Stimulated activated CD4-positive, alpha-beta T cell treated with anti-CD3 and anti-CD28 coated beads, Interleukin-1b, Interleukin-23, amount 100 ng/mL, for 4 hours (primary cell): ENCODE results near the gene FOXO3B.
"Not testable (repeated sequence)": the region's sequence is repeated elsewhere in the genome, so short reads cannot be mapped to it uniquely, and the experiment has no call there.

Experiments
- DNase-seq, 2 donors: peaks; one replicate each; pipeline ENCODE4 v3.0.0-alpha.2; 2020; ENCODE audit warnings: low read depth in 2 of 2

Gene FOXO3B

GRCh38 chr17:18681767-18682571 is at the start of gene FOXO3B:
Gene FOXO3B, minus strand, starts transcription at chr17:18682314. Its CDS starts 663 bp downstream, at chr17:18681651.
- DNase-seq = peak; percentile 45 to 57

DNA sequence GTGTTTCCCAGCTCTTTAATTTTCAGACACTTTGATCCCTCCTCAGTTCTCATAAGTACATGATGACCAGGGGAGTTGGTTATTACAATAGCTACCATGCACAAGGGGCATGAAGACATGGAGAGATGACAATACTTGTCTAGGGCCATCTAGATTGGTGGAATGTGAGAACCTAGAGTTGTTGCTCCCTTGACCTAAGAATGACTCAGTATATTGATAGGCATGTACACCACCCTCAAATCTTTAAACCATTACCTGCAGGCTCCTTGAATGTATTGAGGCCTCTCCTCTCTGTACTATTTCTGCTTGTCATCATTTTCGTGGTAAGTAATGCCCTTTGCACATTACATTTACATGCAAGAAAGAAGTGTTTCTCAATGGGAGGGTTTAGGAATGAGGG is 41.4 kb upstream of the FOXO3B start:
- not testable (repeated sequence) for DNase-seq

- DNase-seq = not testable (repeated sequence)
Measured at GRCh38 chr17:18722612-18723011, 40.5 kb upstream of the FOXO3B start.

GRCh38 chr17:18721775-18722547 is 39.8 kb upstream of the FOXO3B start:
- not testable (repeated sequence) for DNase-seq

- not testable (repeated sequence) for DNase-seq
Measured at GRCh38 chr17:18719428-18720110, 37.5 kb upstream of the FOXO3B start.

DNA sequence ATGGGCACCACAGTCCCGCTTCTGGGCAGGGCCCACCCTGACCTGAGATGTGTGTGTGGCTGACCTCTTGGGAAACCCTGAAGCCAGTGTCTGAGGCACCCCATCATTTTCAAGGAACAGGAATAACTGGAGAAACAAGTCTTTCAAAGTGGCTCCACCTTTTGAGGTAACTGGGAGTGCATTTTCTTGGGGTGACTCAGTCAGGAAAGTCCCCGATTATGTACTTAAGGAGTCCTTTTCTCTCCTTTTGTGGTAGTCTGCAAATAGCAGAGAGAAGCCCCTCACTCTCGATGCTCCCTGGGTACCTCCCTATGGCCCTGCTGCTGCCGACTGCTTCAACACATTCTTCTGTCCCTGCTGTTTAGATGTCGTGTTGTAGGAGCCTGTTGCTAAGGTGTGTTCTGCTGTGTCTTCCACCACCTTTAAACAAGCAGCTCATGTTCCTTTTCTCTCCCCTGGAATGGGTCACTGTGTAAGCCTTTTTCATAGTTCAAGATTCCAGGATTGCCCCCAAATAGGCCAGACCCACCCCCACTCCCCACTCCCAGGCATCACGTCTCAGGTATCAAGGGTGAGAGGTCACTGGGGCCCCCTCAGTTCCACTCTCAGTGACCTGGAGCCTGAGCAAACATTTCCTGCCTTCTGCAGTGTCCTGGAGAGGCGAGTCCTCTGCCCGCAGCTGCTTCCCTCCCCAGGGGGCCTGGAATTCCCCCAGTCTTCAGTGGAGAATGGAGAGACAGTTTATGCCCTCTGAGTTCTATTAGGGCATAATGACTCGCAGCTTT is 36.7 kb upstream of the FOXO3B start:
- DNase-seq = not testable (repeated sequence)

DNA sequence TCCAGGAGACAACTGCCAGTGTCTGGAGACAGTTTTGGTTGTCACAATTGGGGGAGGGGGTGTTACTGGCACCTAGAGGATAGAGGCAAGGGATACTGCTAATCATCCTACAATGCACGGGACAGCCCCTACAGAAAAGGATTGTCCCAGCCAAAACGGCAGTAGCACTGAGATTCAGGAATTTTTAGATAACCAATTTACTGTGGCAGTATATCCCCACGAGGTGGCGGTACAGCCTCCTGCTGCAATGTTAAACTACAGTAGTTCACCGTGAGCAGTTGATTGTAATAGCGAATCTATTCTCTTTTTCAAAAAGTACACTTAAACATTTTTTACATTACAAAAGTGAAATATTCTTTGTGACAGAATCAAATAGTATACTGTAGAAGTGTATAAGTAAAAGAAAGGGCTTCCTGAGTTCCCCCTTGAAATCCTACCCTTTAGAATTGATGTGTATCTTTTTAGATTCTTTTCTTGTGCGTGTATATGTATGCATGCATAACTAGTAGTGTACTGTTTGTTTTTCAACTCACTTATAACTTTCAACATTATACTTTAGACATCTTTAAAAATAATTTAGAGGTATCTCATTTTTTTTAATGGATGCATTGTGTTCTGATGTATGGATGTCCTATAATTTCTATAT is 30.4 kb upstream of the FOXO3B start:
- DNase-seq = peak; percentile 46 to 54

DNA sequence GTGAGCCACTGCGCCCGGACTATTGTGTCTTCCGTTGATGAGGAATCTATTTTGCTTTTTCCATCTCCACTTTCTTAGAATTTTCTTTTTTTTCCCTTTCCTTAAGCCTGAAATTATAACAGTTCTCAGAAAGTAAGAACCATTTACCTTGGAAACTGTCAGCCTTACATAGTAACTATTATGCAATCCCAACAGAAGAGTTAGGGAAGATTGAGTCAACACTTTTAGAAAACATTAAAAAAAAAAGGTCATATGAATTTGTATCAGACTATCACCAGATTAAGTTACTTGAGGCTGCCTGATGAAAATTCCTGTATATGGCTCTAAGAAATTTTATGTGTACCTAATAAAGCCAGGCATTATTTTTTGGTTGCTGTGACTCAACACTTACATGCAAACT is 26.1 kb upstream of the FOXO3B start:
- not testable (repeated sequence) for DNase-seq

GRCh38 chr17:18705955-18706354 is 23.8 kb upstream of the FOXO3B start:
- DNase-seq = not testable (repeated sequence)

DNA sequence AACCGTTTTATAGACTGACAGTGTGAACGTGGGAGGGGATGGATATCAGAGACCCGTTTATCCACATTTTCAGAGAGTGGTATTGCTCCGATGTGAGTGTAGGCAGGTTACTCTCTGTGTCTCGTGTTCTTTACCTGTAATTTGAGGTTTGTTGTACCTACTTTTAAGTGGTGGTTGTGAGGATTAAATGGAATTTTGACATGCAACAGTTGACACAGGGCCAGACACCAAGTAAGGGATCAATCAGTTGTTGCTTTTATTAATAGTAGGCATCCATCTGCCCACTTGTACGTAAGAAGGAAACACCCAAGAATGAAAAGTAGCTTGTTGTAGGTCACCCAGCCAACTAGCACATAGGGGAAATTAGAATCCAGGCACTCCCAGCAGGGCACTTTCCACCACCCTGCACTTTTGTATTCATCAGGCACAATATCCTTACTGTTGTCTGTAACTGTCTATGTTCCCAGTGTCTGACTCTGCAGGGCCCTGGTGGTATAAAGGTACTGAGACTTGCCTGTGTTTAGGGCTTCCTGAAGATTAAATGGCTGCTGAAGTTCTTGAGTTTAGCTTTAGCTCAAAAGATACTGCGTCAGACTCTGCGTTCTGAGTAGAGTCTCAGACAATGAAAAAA is 16.5 kb upstream of the FOXO3B start:
- not testable (repeated sequence) for DNase-seq

GRCh38 chr17:18695143-18695542 is 13.0 kb upstream of the FOXO3B start:
- DNase-seq = not testable (repeated sequence)

GRCh38 chr17:18682668-18683067 is 554 bp upstream of the FOXO3B start:
- DNase-seq = not testable (repeated sequence)

DNA sequence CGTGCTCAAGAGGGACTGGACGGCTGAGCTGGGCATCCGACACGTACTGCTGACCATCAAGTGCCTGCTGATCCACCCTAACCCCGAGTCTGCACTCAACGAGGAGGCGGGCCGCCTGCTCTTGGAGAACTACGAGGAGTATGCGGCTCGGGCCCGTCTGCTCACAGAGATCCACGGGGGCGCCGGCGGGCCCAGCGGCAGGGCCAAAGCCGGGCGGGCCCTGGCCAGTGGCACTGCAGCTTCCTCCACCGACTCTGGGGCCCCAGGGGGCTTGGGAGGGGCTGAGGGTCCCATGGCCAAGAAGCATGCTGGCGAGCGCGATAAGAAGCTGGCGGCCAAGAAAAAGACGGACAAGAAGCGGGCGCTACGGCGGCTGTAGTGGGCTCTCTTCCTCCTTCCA is 4.7 kb downstream of the FOXO3B start:
- DNase-seq = not testable (repeated sequence)

DNA sequence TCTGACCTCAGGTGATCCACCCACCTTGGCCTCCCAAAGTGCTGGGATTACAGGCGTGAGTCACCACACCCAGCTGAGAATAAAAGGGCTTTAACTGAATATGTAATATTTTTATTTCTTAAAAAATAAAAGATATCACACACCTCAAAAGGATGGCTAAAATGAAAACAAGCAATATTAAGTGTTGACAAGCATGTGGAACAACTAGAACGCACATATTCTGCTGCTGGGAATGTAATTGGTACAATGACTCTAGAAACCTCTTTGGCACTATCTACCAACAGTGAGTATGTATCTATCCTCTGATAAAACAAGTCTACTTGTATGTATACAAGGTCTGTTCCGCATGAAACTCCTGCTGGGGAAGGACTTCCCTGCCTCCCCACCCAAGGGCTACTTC is 5.2 kb downstream of the FOXO3B start:
- DNase-seq = not testable (repeated sequence)

DNA sequence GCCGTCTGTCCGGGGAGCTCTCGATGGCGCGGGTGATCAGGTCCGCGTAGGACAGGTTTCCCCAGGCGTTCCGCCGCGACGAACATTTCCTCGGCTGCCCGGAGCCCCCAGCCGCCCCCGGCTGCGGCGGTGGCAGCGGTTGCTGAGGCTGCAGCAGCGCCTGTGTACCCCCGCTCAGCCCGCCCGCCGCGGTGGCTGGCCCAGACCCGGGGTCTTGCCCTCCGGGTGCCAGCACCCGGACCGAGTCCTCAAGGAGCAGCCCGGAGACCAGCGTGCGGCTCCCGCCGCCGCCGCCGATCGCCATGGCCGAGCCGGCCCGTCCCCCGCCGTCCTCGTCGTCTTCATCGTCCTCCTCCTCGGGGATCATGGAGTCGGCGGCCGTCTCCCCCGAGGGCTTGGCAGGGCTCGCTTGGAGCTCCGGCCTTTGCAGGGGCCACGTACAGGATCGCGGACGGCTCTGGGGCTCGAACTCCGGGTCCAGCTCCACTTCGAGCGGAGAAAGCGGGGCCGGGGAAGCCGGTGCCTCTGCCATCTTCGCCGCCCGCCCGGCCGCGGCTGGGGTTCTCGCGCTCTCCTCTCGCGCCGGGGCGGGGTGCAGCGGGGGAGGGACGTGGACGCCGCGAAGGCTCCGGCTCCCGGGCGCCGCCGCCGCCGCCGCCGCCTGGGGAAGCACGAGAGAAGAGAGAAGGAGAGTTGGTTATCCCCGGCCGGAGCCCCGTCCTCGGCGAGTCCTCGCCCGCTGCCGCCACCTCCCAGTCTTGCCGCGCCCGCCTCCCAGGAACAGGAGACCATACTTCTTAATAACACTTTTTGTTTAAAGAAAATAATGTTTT is 9.5 kb downstream of the FOXO3B start:
- not testable (repeated sequence) for DNase-seq

GRCh38 chr17:18668625-18669024 is 13.5 kb downstream of the FOXO3B start:
- not testable (repeated sequence) for DNase-seq

GRCh38 chr17:18667535-18667934 is 14.6 kb downstream of the FOXO3B start:
- DNase-seq = not testable (repeated sequence)

GRCh38 chr17:18666326-18666725 is 15.8 kb downstream of the FOXO3B start:
- not testable (repeated sequence) for DNase-seq

GRCh38 chr17:18661924-18662624 is 20.0 kb downstream of the FOXO3B start:
- not testable (repeated sequence) for DNase-seq
